Inferior parietal cortex (tissue), 1 donor: ENCODE measurements around the gene ARHGEF6.

Experiments
- DNase-seq: peaks from one replicate; pipeline ENCODE4 v3.0.0-alpha.2; 2016; ENCODE audit errors: extremely low spot score

ARHGEF6 gene

GRCh38 chrX:136745215-136746173, 35.2 kb downstream of the ARHGEF6 start:
- DNase-seq: no peak

GRCh38 chrX:136742721-136743379, 37.9 kb downstream of the ARHGEF6 start:
- no peak for DNase-seq

- DNase-seq: no peak
Observed at GRCh38 chrX:136738049-136738729, 42.5 kb downstream of the ARHGEF6 start.

GRCh38 chrX:136736690-136737089, 44.0 kb downstream of the ARHGEF6 start:
- no peak for DNase-seq

GRCh38 chrX:136735601-136736000, 45.1 kb downstream of the ARHGEF6 start:
- no peak for DNase-seq

- DNase-seq: no peak
Observed at GRCh38 chrX:136733613-136734012, 47.1 kb downstream of the ARHGEF6 start.

- no peak for DNase-seq
Observed at GRCh38 chrX:136731798-136732197, 48.9 kb downstream of the ARHGEF6 start.

- DNase-seq: no peak
Observed at GRCh38 chrX:136731207-136731782, 49.4 kb downstream of the ARHGEF6 start.

GRCh38 chrX:136728393-136728792, 52.3 kb downstream of the ARHGEF6 start:
- no peak for DNase-seq

- DNase-seq: no peak
Observed at GRCh38 chrX:136725441-136726104, 55.2 kb downstream of the ARHGEF6 start.

- DNase-seq: no peak
Observed at GRCh38 chrX:136718091-136718490, 62.6 kb downstream of the ARHGEF6 start.

GRCh38 chrX:136714626-136715599, 65.8 kb downstream of the ARHGEF6 start:
- no peak for DNase-seq

- no peak for DNase-seq
Observed at GRCh38 chrX:136712650-136713310, 68.0 kb downstream of the ARHGEF6 start.

GRCh38 chrX:136711147-136711546, 69.6 kb downstream of the ARHGEF6 start:
- DNase-seq: no peak

- DNase-seq: no peak
Observed at GRCh38 chrX:136710325-136710951, 70.3 kb downstream of the ARHGEF6 start.

GRCh38 chrX:136708348-136708747, 72.4 kb downstream of the ARHGEF6 start:
- DNase-seq: no peak

GRCh38 chrX:136697156-136697555, 83.6 kb downstream of the ARHGEF6 start:
- no peak for DNase-seq

- peak; percentile 41 for DNase-seq
Observed at GRCh38 chrX:136694431-136695087, 86.2 kb downstream of the ARHGEF6 start.

- DNase-seq: no peak
Observed at GRCh38 chrX:136692271-136692670, 88.5 kb downstream of the ARHGEF6 start.
